HL-60/S4 (cell line): ENCODE data around the gene HES2.
"Not testable (repeated sequence)": the region's sequence is repeated elsewhere in the genome, so short reads cannot be mapped to it uniquely, and the experiment has no call there.

Source experiments
- in situ Hi-C: fragments of 300-500 bp; cut with MboI; formaldehyde crosslinking; loops from 2 replicates; pipeline ENCODE4 v1.14.3; 2022; ENCODE audit warnings: low sequenced_read_pairs

HES2 gene

GRCh38 chr1:6419804-6420453, at the start of gene HES2:
Gene HES2, minus strand, starts transcription at chr1:6419919. Its CDS starts 99 bp downstream, at chr1:6419820.
- in situ Hi-C loops: no loop called here

GRCh38 chr1:6468729-6469461, 49.2 kb upstream of the HES2 start:
- in situ Hi-C loops: no loop called here

DNA sequence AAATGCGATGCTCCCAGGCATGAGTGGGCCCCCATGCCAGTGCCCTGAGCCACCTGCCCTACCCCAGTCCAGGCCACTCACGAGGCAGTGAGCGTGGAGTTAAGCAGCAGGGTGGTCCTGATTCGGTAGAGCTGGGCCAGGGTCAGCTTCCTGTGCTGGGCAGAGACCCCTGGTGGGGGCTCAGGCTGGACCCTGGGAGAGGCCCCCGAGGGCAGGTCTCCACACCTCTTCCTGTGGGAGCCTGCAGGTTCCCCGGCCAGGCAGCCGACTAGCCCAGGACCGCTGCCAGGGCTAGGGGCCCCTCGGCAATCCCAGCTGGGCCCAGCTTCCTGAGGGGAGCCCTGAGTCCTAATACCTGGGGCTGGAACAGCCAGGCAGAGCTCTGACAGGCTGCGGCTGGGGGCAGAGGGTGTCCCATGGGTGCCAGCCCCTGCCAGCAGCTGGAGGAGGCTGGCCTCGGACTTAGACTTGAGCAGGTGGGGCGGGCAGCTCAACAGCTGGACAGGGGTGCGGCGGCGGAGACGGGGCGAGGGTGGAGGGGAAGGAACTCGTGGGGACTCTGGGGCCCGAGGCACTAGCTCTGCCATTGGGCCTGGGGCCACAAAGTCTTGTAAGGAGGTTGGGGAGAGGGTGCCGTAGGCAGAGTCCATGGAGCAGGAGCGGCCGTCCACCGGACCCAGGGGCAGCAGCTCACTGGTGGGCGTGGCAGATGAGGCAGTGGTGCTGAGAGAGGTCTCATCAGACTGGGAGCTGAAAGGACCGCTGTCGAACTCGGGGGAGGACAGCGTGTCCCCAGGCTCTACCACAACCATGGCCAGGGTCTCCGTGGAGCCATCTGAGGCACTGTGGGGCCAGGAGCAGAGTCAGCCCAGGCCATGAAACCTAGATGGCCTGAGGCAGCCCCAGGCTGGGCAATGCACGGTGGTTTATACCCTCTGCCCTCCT, 48.3 kb upstream of the HES2 start:
- in situ Hi-C loops: no loop called here

- in situ Hi-C loops: no loop called here
These were observed 47.5 kb upstream of the HES2 start for GRCh38 chr1:6467224-6467623.

- in situ Hi-C loops: no loop called here
These were observed 47.0 kb upstream of the HES2 start for GRCh38 chr1:6466751-6467150.

DNA sequence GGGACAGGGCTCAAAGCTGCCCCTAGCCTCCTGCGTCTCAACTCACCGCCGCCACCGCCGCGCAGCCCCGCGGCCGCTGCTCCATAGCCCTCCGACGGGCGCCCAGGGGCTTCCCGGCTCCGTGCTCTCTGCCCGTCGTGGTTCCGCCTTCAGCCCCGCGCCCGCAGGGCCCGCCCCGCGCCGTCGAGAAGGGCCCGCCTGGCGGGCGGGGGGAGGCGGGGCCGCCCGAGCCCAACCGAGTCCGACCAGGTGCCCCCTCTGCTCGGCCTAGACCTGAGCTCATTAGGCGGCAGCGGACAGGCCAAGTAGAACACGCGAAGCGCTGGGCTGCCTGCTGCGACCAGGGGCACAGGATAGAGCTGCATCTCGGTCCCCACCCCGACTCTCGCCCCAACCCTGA, 46.3 kb upstream of the HES2 start, which contains the start of gene TNFRSF25:
TNFRSF25 (minus strand) TSS at position 151 of the 400 bp plus-strand sequence; CDS start at position 85, 66 bp downstream.
- in situ Hi-C loops: no loop called here

DNA sequence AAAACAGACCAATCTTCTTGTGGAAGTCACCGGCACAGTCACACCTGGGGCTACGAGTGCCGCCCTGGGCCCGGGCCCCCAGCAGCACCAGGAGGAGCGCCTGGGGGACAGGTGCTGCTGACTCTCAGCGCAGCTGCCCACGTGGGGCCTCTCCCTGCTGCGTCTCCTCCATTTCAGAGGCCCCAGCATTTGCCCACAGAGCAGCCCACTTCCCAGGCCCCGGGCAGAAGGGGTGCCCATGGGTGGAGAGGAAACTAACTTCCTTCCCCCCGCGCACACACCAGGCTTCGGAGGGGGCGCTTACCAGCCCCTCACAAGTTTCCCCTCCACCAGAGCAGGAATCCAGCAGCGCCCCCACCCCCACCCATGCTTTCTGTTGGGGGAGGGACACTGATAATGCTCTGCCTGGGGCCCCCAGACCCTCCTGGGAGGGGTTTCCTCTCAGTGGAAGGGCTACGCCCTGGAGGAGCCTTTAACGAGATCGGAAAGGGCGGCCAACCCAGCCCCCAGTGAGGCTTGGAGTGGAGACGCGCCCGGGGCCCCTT, 45.8 kb upstream of the HES2 start:
- in situ Hi-C loops: no loop called here

GRCh38 chr1:6464915-6465314, 45.2 kb upstream of the HES2 start:
- in situ Hi-C loops: no loop called here

GRCh38 chr1:6464514-6464836, 44.8 kb upstream of the HES2 start:
- in situ Hi-C loops: no loop called here

DNA sequence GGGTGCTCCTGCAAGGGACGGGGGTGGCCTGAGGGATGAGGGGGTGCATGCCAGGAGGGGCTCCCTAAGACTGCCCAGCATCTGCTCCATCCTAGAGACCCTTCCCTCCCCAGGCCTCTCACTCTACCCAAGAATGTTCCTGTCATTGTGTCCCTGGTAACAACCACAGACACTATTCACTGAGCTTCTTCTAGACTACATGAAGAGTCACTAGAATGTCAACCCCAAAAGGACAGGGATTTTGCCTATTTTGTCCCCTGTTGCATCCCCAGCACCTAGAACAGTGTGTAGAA, 43.3 kb upstream of the HES2 start:
- in situ Hi-C loops: no loop called here

- in situ Hi-C loops: no loop called here
These were observed 42.8 kb upstream of the HES2 start for GRCh38 chr1:6462412-6463119.

GRCh38 chr1:6461538-6462411, 42.1 kb upstream of the HES2 start:
- in situ Hi-C loops: no loop called here

DNA sequence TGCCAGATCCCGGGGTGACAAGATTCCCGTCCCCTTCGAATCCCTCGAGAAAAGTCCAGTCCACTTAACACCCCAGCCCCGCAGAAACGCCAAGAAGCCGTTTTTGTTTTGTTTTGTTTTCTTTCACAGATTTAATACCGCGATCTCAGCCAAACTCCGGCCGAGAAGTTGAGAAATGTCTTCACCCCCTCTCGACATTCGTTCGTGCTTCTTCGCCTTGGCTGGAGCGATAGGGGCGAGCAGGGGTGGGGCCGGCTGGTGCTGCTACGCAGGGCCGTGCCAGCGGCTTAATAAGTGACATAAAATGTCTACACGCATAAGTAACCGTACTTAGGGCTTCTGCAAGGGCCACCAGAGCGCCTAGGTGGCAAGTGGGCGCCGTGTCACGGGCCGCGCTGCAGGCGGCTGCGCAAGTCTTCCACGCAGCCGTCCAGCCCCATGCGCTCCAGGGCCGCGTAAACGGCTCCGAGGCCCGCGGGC, 41.4 kb upstream of the HES2 start:
- in situ Hi-C loops: no loop called here

DNA sequence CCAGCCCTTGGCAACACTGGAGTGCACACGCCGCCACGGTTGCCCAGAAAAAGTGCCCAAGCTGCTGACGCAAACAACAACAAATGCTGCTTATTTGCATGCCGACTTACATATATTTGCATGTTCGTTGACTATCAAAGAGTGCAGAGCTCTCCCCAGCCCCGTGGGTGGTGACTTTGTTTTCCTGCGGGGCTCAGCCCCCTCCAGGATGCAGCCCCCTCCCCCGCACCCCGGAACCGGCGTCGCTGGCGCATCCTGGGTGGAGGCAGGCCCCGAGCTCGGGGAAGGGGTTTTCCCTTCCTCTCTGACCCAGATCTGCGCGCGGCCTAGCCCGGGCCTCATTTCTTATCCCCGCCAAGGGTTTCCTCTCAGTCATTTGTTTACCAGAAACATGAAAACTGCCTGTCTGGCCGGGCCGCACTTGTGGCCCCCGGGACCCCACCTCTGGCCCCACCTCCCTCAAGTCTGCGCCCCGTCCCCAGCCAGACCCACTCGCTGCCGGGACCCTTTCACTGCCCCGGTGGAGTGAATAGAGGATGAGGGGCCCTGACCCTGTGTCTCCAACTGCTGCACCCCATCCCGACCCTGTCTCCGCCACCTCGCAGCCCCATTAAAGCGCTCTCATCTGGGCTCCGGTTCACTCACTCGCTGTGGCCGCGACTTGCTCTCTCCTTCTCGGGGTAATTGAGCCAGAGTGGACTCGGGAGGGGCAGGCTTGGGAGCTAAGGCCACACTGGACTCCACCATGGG, 40.8 kb upstream of the HES2 start:
- in situ Hi-C loops: no loop called here

DNA sequence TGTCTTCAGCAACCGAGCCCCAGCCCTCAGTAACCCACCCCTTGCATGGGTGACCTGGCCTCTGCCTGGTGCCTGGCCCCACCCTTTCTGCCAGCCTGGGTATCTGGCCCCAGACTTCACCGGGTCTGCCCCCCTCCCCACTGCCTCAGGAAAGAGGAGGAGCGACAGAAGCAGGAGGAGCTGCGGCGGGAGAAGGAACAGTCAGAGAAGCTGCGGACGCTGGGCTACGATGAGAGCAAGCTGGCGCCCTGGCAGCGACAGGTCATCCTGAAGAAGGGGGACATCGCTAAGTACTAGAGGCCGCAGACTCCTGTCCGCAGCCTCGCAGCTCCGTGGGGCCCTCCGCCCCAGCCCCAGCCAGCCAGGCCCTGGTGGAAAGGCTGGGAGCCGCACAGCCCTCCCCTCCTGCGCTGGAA, 40.1 kb upstream of the HES2 start:
- in situ Hi-C loops: no loop called here

DNA sequence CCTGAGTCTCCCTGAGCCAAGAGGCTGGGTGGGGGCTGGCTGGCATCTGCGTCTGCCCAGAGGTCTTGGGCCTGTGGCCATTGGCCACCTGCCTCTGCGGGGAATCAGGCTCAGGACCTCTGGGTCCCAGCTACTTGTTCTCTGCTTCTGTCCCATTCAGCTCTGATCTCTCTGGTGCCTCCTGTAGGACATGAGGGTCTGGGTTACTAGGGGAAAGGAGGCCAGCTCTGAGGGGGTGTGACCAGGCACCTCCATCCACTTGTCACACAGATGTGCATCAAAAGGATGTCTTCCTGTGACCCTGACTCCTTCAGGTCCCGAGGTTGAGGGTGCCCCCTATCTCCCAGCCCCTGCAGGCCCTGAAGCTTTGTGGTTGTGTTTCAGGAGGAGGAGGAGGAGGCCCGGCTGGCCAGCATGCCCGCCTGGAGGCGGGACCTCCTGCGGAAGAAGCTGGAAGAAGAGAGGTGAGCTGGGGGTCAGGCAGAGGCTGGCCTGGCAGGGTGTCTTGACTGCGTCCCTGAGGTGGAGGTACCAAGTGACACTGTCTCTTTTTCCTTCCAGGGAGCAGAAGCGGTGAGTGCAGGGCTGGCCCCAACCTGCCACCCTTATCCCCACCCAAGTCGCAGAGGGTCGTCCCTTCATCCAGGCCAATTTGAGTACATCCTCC, 37.2 kb upstream of the HES2 start:
- in situ Hi-C loops: no loop called here

GRCh38 chr1:6455752-6456520, 36.2 kb upstream of the HES2 start:
- in situ Hi-C loops: not testable (repeated sequence)
